HG02571 (cell line): ENCODE results near the gene BRD9.

ENCODE experiments used
- ATAC-seq: cut with Tn5 transposase; IDR thresholded peaks from one replicate; pipeline ENCODE4 v1.9.1; 2021; ENCODE audit warnings: mild to moderate bottlenecking, moderate library complexity; ENCODE audit not compliant: unreplicated experiment

The BRD9 gene

DNA sequence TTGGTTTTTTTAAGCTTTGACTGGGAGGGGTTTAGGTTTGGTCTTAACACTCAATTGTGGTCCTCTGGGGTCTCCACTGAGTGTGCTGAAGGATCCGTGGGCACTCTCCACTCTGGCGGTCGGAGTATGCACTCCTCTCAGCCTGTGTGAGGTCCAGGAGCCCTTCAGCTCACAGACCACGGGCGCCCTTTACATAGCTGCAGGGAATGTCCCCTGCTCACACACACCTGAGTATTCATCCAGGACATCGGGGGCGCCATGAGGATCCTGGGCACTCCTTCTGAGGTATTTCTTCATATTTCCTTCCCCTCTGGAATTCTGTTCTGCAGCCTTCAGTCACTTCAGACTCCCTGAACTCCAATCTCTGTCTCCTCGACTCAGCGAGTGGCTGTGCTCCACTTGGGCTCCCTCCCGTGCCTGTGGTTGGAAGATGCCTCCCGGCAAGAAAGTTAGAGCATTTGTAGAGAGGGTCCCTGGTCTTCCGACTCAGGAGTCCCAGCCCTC lies 12.6 kb upstream of the BRD9 start:
- no peak for ATAC-seq

DNA sequence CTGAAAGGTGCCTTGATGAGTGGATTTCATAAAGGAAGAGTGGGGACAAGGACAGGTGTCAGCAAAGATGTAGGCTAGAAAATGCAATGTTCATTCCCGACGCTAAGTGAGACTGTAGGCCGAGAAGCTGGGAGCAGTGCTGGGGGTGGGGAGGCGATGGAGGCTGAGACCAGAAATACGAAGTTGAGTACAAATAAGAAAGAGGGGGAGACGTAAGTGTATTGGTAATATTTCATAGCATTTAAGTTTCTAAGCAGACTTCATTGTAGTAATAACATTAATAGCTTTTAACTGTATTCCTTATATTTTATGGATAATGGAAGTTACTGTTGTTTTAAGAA lies 11.1 kb upstream of the BRD9 start:
- no peak for ATAC-seq

DNA sequence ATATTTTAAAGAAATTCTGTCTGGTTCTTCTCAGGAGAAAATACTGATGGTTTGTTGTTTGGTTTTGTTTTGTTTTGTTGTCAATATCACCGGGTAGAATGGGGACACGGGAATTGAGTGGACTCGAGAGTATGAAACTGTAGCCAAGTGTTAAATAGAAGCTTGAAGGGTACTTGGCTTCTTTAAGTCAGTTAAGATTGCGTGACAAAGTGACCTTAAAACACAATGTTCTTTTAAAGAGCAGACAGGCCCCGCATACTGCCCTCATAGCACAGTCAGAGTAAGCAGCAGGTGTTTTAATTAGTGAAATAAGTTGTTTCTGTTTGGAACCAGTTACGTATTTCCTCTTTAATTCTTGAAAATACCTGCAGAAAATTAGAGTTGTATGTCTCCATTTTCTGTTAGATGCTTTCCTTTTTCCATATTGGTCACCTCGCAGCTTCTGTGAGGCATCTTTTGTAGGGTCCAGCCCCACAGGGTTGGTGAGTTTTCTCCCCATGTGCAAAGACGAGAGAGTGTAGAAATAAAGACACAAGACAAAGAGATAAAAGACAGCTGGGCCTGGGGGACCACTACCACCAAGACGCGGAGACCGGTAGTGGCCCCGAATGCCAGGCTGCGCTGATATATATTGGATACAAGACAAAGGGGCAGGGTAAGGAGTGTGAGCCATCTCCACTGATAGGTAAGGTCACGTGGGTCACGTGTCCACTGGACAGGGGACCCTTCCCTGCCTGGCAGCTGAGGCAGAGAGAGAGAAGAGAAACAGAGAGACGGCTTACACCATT lies 9.7 kb upstream of the BRD9 start:
- ATAC-seq: no peak

DNA sequence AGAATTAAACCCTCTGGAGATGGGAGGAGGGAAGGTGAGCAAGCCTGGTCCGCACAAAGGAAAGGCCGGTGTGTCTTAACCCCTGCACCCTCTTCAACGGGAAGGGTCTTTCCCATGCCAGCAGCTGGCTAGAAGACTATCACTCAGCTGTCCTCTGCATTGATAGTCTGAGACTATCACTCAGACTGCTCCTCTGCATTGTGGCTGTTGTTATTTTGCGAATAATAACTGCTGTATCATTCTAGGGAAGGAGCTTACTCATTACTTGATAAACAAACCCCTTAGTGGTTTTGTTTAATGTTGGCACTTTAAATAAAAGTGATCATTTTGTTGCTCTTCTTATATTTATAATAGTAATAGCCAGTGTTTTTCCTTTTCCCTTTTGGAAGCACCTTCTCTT lies 8.2 kb upstream of the BRD9 start:
- ATAC-seq: no peak

DNA sequence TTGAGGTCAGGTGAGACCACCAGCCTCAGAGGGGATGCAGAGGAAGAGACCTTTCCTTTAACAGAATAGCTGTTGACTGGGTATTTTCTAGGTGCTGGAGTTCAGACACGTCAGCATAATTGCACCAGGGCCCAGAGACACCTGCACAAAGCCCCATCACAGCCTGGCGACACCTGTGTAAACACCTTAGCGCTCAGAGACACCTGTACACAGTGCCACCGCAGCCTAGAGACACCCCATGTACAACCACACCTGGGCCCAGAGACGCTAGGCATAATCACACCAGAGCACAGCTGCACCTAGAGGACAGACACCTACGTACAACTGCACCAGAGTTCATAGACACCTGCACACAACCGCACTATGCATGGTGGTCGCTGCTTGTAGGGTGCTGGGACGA lies 1.1 kb upstream of the BRD9 start:
- no peak for ATAC-seq

DNA sequence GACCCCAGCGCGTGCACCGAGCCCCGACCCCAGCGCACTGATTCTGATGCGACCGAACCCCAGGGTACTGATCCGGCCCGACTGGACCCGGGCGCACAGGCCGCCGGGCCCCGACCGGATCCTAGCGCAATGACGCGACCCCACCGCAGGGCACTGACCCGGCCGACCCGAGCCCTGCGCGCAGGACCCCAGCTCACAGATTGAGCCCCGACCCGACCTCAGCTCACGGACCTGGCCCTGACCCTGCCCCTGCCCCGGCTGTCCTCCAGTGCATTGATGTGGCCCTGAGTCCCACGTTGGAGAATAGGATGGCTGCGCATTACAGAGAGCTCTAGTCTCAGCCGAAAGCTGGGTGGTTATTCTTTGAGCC lies 521 bp upstream of the BRD9 start:
- peak; percentile 2 for ATAC-seq

DNA sequence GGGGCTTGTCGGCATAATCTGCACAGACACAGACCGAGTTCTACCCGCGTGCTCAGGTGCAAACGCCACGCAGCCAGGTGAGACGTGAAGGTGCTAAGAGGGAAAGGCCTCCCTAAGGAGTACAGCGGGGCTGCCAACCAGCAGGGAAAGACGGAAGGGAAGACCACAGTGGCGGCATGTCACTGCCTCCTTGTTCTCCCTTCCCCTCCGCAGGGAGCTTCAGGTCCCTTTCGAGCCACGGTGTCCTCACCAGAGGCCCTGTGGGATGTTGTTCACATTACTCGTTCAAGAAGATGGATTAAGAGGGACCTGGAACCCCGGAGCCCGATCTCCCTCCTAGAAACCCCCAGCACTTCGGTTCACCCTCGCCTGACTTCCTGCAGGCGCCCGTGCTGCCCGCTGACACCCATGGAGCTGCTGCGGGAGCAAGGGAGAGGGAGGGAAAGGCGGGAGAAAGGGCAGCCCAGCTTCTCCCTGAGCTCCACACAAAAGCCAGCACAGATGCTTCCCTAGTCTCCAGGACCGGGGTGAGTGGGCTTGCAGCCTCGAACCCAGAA lies 686 bp downstream of the BRD9 start:
- ATAC-seq: peak; percentile 9

DNA sequence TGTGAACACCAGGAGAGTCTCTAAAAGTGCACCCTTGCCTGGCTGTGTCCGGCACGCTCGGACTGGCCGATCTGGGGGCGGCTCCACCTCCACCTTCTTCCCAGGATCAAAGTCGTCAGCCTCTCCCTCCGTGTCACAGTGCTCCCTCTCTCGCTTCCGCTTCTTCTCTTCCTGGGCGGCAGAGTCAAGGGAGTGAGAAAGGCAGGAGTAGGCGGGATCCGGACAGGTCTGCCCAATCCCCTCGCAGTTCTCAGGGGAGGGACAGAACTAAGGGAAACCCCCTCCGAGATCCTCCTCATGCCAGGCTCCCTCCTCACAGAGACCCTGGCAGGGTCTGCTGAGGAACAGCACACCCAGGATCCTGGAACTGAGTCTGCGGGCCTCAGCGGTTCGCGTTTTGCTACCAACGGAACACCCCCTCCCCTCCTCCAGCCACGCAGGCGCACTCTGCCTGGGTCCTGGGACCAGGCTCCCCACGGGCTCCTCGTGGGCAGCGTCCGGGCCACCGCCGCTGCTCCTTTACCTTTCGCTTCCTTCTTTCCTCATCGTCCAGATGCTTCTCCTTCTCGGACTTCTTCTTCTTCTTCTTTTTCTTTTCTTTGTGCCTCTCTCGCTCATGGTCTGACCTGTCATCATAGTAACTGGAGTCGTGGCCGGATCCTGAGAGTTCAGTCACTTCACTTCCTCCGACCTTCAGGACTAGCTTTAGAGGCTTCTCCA lies 1.3 kb downstream of the BRD9 start:
- ATAC-seq: no peak

DNA sequence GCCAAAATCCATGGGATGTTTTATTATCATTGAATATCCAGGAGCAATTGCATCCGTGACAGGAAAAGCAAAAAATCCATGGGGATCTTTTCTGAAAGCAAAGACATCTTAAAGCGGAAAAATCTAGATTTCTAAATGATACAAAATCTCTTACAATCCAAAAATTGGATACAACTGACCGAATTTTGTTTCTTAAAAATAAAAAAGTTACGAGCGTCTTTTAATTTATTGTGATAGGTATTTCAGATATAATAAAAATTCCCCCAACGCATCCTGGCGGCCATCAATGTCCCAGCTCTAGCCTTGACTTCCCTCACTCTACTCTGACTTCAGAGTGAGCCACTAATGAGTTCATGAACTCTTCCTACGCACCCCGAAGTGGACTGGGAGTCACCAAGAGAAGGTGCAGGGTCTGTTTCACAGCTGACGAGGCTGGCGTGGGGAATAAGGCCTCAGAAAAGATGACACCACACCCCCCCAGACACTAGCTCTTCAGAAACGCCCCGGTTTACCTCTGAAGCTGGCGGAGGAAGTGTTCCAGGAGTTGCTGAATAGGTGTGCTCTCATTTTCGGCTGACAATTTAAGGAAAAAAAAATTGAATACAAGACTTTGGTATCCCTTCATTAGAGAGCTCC lies 3.4 kb downstream of the BRD9 start:
- no peak for ATAC-seq

DNA sequence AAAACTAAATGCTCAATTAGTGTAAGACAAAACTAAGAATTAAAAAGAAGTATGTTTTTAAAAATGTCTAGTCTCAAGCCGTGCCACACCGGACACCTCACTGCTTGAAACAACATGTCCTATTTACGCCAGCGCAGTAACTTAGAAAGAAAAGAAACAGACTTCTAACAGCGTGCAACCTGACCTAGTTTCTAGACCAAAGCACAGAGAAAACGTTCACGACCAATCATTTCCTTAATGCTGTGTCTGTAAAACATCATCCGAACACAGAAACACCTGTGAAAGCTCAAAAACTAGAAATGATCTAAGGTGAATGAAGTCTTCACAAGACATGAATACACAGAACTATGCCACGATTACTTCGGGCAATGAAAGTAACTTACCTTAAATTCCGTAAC lies 4.0 kb downstream of the BRD9 start:
- ATAC-seq: no peak

DNA sequence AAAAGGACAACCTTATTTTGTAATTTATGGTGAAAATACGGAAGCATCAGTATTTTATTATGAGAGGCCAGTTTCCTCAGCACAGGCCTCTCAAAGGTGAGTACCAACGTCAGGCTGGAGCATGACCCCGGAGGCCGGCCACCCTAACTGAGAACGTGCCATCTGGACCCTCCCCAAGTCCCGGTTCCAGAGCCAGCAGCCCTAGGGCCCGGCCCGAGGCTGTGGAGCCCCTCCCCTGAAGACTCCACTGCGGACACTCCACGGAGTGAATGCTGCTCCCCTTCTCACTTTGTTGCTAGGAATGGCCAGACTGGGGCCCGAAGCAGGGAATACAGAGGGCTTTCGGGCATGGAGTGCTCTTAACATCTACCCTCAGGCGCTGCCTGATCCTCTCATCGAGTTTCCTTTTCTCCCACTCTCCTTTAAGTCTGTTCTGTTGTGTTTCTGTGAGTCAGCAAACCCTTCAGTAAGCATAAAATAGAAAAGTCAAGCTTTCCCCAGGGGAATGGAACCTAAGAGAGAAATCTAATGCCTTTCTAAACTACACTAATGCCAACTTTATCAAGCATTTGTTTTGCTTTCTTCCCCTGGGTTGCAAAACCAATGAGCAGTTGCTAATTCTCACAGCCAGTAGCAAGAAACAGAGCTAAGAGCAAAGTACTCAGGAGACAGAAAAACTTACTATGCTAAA lies 4.5 kb downstream of the BRD9 start:
- no peak for ATAC-seq

DNA sequence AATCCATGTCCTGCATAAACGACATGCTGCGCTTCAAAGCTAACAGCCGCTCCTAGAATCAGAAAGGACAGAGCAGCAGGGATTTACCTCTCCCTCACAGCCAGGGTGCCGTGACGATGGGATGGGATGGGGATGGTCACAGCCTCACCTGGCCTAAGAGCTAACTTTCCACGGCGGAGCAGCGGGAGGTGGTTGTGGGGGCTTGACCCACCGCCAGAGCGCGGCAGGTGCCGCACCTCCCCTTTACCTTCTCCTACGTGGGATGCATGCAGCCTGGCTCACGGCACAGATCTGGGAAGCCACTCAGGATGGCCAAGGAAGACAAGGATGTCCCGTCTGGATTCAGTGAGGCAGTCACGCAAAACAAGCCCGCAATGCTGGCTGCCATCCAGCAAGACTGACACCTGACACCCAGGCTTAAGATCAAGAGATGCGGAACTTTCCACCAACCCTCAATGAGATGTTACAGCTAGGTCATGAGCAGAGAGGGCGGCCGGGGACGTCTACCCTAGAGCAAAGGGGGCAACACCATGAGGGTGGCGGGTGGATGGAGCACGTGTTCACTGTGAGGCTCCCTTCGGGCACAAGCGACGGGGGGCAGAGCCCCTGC lies 5.8 kb downstream of the BRD9 start:
- no peak for ATAC-seq

DNA sequence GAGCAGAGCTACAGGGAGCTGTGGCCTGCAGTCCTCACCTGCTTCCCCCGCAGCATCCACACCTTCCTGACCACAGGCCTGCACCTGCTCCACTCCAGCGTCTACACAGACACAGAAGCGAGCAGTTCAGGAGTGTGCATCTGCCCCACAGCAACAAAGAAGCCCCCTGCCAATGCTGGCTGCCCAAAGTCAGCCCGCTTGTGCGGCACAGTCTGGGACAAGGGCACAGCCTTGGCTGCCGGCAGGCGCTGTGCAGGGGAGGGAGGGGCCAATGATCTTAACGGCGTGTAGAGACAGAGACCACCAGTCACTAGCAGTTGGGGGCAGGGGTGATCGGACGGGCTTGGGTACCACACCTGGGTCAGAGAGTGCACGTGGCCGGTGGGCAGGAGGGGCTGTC lies 6.6 kb downstream of the BRD9 start:
- no peak for ATAC-seq

DNA sequence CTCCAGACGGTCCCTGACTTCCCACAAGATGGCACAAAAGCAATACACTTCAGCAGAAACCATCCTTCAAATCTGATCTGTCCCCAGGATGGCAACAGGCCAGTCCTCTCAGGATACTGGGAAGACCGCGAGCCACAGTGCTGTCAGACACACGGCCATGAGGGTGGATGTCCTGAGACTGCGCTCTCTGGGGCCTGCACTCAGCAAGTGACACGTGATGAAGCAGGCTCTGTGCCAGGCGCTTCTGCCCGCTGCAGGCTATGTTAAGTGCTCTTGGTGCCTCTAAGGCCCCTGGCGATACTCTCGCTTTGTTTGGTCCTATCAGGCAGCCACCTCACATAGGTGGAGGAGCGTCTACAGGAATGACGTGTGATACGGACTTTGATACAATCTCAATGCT lies 7.1 kb downstream of the BRD9 start:
- ATAC-seq: no peak

DNA sequence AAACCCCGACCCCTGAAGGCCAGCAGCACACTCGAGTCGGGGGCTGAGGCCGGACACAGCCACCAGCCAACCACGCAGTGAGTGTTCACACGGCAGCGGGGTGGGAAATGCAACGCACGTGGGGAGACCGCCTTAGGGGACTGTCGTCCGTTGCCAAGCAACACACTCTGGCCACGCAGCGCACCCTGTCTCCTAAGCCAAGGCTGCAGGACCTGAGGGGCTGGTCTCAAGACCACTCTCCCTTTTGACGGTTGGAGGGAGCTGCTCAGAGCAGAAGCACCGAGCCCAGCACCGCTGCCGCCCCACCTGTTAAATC lies 7.5 kb downstream of the BRD9 start:
- no peak for ATAC-seq

DNA sequence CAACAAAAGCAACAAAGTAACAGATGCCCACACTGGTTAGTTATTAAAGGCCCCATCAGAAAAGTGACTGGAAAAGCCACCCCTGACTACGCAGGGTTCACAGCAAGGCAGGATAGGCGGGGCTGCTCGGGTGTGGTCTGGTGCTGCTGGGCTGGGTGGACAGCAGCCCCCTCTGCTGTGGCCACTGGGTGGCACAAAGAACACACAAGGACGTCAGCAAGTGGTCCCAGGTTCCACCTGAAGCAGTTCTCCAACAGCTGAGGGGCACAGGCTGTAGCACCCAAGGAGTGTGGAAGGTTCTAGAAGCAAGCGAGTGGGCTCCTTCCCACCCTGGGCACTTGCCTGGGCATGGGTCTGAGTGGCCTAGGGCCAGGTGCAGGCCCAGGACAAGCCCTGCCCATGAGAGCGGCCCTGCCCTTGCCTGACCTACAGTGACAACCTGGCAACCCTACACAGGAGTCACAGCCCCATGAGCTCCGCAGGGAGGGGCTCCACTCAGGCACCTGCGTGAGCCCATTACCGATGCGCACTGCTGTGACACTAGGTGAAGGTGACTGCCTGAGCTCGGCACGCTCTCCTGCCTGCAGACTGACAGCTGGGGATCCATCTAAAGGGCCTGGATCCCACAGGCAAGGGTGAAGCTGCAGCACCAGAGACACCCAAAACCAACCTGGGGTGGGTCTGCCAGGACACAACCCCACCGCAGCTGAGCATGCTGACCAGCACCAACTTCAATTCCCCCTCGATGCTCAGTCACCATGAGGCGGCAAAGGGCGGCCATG lies 8.1 kb downstream of the BRD9 start:
- no peak for ATAC-seq

DNA sequence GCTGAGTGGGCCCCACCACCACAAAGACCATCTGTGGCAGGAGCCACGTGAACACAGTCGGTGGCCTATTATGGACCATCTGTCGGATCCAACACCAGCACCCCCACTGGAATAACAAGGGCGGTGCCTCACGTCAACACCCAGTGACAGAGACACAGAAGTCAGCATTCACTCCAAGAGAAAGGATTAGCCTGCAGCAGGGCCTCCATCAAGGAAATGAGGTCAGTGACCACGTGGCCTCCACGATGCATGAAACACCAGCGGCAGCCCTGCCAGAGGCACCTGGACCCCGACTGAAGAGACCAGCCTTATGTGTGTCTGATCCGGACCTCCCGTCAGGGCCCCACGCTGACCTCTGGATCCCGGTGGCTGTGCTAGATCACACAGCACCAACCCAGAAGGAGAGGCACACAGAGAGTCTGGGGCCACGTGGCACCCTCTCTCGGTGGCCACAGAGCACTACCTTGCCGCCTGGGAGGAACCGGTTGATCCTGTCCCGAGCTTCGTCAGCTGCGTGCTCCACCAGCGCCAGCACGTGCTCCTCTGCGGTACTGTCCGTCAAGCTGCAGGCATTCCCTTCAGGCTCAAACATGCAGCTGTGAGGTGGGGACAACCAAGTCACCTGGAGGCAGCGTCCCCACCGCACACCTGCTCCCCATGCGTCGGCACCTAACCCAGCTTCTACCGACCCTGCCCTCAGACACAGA lies 9.0 kb downstream of the BRD9 start:
- no peak for ATAC-seq

DNA sequence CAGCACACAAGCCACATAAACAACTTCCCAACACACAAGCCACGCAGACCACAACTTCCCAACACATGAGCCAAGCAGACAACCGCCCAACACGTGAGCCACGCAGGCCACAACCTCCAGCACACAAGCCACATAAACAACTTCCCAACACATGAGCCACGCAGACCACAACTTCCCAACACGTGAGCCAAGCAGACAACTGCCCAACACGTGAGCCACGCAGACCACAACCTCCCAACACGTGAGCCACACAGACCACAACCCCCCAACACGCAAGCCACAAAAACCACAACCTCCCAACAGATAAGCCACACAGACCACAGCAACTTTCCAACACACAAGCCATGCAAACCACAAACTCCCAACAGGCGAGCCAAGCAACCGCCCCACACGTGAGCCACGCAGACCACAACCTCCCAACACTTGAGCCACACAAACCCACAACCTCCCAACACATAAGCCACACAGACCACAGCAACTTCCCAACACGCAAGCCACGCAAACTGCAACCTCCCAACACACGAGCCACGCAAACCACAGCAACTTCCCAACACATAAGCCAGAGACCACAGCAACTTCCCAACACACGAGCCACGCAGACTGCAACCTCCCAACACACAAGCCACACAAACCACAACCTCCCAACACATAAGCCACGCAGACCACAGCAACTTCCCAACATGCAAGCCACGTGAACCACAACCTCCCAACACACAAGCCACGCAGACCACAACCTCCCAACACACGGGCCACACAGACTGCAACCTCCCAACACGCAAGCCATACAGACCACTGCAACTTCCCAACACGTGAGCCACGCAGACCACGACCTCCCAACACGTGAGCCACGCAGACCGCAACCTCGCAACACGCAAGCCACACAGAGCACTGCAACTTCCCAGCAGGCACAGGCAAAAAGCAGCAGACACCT lies 10.1 kb downstream of the BRD9 start:
- ATAC-seq: no peak

DNA sequence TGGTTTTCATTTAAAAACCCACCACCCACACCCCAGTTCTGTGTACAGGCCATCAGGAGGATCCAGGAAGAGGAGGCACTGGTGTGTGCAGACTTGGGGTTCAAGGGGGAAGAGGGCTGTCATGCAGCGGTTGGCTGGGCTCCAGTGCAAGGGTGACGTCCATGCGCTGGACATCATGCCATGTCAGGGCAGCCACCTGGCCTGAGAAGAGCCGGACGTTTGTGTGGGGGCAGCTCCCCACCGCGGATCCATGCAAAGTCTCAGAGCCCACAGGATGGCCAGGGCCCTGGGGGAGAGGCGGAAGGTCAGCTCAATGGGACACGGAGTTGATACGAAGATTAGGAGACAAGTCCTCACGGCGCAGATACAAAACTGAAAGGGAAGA lies 11.1 kb downstream of the BRD9 start:
- ATAC-seq: no peak
